NCI-H2107 treated with DMSO at 0.1 percent for 48 hours (cell line): ENCODE results near the gene DUSP11.
"Not testable (repeated sequence)": the region's sequence is repeated elsewhere in the genome, so short reads cannot be mapped to it uniquely, and the experiment has no call there.

Experiments used
- DNase-seq: peaks from one replicate; lab custom pipeline; 2025; ENCODE audit not compliant: unreplicated experiment; lab: John Stamatoyannopoulos, UW

The DUSP11 gene

GRCh38 chr2:73718851-73719621 is 60.9 kb downstream of the DUSP11 start:
- DNase-seq: no peak

GRCh38 chr2:73718421-73718820 is 61.5 kb downstream of the DUSP11 start:
- DNase-seq: no peak

DNA sequence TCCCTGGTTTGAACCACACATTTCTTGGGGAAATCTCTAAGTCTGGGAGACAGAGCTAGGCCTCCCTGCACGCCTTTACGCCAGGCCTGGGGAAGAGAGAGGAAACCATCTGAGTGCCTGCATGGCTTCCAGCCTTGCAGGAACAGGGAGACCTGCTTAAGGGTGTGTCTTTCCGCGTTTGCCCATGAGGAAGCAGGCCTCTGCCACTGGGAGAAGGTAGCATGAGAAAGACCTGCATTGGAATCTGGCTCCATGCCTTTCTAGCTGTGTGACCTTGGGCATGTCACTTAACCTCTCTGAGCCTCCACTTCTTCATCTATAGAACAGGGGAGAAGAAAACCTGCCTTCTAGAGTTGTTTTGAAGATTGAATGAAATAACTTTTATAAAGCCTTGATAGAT is 62.2 kb downstream of the DUSP11 start:
- not testable (repeated sequence) for DNase-seq

DNA sequence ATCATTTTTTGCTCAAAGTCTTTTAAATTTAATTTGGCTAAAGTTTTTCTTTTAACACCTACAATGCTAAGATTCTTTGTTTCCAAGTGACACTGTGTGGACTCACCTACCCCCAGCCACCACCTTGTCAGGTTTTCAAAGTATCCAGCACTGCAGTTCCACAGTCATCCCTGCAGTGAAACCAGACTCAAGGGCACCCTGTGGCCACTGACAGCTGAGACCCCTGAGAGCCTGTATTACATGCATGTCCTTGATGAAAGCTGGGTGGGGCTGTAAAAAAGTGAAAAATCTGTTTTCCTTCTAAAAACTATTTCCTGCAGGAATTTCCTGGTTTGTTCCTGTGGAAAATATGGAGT is 62.7 kb downstream of the DUSP11 start:
- no peak for DNase-seq

DNA sequence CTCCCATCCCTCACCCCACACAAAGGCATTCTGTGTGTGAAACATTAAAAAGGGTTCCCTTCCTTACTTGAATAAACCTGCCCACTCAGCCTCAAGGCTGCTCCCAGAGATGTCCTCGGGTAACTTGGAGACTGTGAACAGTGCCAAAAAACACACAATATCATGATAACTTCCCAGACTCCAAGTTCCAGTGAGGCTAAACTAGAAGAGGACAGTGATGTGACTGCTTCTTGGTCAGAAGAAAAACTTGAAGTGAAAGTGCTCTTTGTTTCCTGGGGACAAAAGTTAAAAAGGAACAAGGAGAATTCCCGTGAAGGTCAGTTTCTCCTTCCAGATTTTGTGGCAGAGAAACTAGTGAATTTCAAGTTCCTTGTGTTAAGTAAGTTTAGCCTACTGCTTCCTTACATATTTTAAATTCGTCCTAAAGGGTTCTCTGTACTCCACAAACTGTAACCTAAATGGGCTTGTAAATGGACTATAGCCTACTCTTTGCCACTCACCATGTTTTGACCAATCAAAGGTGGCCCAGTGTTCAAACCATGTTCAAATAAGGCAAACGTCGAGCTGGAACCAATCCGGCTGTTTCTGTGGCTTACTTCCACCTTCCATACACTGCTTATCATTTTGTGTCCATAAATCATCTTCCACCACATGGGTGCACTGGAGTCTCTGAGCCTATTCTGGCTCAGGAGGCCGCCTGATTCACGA is 63.2 kb downstream of the DUSP11 start:
- DNase-seq: no peak

DNA sequence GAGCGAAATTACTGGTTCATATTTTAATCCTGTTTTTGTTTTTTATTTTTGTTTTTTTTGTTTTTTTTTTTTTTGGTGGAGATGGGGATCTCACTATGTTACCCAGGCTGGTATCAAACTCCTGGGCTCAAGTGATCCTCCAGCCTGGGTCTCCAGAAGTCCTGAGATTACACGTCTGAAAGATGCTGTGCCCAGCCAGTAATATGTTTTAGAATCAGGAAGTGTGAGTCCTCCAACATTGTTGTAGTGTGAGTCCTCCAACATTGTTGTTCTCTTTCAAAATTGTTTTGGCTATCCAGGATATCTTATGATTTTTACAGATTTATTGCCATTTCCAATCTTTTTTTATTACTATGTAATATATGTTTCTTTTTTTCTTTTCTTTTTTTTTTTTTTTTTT is 65.8 kb downstream of the DUSP11 start:
- no peak for DNase-seq
